CD4-positive, alpha-beta T cell treated with Interleukin-4 for 1 hour (primary cell): ENCODE results near the gene SMAD3.
"Not testable (repeated sequence)": the region's sequence is repeated elsewhere in the genome, so short reads cannot be mapped to it uniquely, and the experiment has no call there.

Experiments
- DNase-seq, 2 donors: peaks; one replicate each; pipeline ENCODE4 v3.0.0-alpha.2; 2020 to 2022

The SMAD3 gene

GRCh38 chr15:67110958-67111864 lies 45.8 kb downstream of the SMAD3 start:
- DNase-seq = peak in 1 of 2 donors; percentile 57

GRCh38 chr15:67114046-67114445 lies 48.6 kb downstream of the SMAD3 start:
- no peak for DNase-seq

GRCh38 chr15:67114846-67115585 lies 49.6 kb downstream of the SMAD3 start:
- DNase-seq = no peak

GRCh38 chr15:67115586-67115969 lies 50.2 kb downstream of the SMAD3 start:
- no peak for DNase-seq

GRCh38 chr15:67116742-67117141 lies 51.3 kb downstream of the SMAD3 start:
- peak in 1 of 2 donors; percentile 46 for DNase-seq

GRCh38 chr15:67117370-67117769 lies 52.0 kb downstream of the SMAD3 start:
- DNase-seq = no peak

GRCh38 chr15:67118808-67119207 lies 53.4 kb downstream of the SMAD3 start:
- DNase-seq = no peak

- no peak for DNase-seq
Observed at GRCh38 chr15:67119238-67119846, 53.9 kb downstream of the SMAD3 start.

GRCh38 chr15:67120009-67120838 lies 54.8 kb downstream of the SMAD3 start:
- no peak for DNase-seq

- peak; percentile 91 to 95 for DNase-seq
Observed at GRCh38 chr15:67120839-67121643, 55.6 kb downstream of the SMAD3 start.

- no peak for DNase-seq
Observed at GRCh38 chr15:67121644-67122605, 56.5 kb downstream of the SMAD3 start.

- not testable (repeated sequence) for DNase-seq
Observed at GRCh38 chr15:67122816-67123215, 57.4 kb downstream of the SMAD3 start.

- DNase-seq = not testable (repeated sequence)
Observed at GRCh38 chr15:67123291-67123690, 57.9 kb downstream of the SMAD3 start.

- no peak for DNase-seq
Observed at GRCh38 chr15:67124111-67124510, 58.7 kb downstream of the SMAD3 start.

GRCh38 chr15:67124911-67125588 lies 59.6 kb downstream of the SMAD3 start:
- no peak for DNase-seq

GRCh38 chr15:67125589-67126502 lies 60.4 kb downstream of the SMAD3 start:
- DNase-seq = no peak

GRCh38 chr15:67126551-67127330 lies 61.3 kb downstream of the SMAD3 start:
- DNase-seq = no peak

GRCh38 chr15:67127331-67127664 lies 61.9 kb downstream of the SMAD3 start:
- no peak for DNase-seq
